Gastrocnemius medialis (tissue), 4 donors: Measurements from ENCODE around the gene RBBP8NL.

Experiments used
- POLR2A ChIP-seq, 2 donors: fragments of 450-650 bp; IDR thresholded peaks; one replicate each; pipeline ENCODE4 v1.6.1; 2017; ENCODE audit warnings: antibody characterized with exemption in 2 of 2, mild to moderate bottlenecking in 2 of 2, moderate library complexity in 2 of 2
- TF ChIP-seq, protein P1 (sequence below), 5 experiments: fragments of 450-650 bp in 3 of 5; fragments of 200-600 bp in 2 of 5; sonication (generic) in 2 of 5; IDR thresholded peaks in 4 of 5; conservative IDR thresholded peaks in 1 of 5; 1 replicate in 4 of 5; 2 replicates in 1 of 5; pipeline ENCODE4 v1.5.1; 2016 to 2019; ENCODE audit warnings: antibody characterized with exemption in 5 of 5, mild to moderate bottlenecking in 3 of 5, moderate library complexity in 3 of 5

DNA sequence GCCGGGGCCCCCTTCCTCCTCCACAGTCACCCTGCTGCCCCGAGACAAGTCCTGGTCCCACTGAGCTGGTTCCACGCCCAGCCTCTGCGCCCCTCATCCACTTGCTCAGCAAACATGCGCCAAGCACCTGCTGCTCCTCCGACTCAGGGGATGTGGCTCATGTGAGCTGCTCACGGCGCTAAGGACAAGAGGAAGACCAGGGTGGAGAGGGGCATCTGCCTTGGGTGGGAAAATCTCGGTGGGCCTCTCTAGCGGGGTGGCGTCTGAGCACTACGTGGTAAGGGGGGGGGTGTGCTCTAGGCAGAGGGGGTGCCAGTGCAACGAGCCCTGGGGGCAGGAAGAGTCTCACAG, 64.8 kb downstream of the RBBP8NL start:
- TF ChIP-seq, protein P1, sequence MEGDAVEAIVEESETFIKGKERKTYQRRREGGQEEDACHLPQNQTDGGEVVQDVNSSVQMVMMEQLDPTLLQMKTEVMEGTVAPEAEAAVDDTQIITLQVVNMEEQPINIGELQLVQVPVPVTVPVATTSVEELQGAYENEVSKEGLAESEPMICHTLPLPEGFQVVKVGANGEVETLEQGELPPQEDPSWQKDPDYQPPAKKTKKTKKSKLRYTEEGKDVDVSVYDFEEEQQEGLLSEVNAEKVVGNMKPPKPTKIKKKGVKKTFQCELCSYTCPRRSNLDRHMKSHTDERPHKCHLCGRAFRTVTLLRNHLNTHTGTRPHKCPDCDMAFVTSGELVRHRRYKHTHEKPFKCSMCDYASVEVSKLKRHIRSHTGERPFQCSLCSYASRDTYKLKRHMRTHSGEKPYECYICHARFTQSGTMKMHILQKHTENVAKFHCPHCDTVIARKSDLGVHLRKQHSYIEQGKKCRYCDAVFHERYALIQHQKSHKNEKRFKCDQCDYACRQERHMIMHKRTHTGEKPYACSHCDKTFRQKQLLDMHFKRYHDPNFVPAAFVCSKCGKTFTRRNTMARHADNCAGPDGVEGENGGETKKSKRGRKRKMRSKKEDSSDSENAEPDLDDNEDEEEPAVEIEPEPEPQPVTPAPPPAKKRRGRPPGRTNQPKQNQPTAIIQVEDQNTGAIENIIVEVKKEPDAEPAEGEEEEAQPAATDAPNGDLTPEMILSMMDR (IDR thresholded peaks at IDR 0.05 in 4 of 5, conservative IDR thresholded peaks at IDR 0.05 in 1 of 5), result no peak
- TF ChIP-seq POLR2A (IDR thresholded peaks at IDR 0.05), result no peak
